GM18511 (cell line): ENCODE measurements around the gene ZNF518B.

Experiments used
- ATAC-seq: cut with Tn5 transposase; IDR thresholded peaks from one replicate; pipeline ENCODE4 v1.9.1; 2021; ENCODE audit warnings: mild to moderate bottlenecking, moderate library complexity; ENCODE audit not compliant: unreplicated experiment

Gene ZNF518B, protein sequence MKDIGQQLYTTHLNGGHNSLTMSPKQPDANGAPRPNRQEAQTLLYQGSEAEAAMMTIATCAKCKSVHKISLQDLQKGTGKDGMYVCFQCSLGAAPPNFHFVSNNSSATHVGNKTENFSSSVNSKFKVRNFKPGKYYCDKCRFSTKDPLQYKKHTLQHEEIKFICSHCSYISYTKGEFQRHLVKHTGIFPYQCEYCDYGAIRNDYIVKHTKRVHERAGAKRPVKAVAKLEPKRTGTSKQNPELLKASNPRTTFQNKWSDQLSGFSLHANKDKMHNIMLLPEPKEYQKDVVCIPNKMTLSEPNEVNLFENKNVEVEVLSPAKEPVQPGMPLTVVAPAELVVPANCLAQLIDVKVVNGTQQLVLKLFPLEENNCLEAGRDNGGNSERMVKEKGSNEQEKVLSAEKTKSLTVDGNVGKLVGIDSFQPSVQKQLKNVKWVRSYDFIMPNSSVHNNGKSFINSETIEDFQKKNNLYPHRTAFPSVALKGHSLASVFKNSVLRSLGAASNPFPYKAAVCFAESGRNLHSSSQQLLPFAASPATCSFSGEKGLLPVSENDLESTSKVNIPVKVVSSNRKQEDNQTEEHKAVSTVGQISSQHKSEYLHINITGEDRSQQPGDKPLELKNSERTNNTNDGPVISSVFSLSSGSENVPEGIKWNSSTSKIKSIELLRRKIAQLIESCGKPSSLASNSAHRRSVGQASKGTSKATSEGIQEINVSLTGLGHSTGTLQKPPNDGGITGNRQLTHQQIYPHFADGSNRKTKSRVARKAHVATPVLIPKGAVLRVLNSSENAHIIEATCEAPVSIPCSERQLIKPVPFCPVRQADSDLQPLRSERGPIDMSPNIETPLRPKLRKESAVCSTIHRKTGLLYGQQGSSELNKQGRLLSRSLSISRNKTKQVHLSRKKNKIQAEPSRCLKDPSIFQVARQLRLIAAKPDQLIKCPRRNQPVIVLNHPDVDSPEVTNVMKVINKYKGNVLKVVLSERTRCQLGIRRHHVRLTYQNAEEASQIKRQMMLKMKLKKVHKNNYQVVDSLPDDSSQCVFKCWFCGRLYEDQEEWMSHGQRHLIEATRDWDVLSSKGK

DNA sequence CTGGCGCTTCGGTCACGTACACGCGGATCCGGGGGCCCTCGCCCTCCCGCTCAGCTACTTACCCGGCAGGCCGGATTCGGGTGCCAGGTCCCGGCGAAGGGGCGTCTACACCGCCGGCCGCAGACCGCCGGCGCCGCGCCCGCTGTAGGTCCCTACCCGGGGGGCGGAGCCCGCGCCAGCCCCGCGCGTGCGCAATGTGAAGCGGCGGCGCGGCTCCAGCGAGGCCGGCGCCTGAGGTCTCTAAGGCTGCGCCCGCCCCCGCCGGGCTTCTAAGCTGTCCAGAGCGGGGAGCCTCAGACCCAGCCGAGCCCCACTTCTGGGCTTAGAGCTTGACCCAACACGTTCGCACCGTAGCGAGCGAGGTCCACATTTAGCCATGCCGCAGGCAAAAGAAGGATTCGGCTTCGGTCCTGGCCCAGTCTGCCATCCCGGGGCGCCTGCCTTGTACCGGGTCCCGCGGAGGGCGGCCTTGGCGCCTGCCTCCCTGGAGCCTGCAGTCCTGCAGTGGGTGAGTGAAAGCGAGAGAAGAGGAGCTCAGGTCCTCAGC lies at the start of gene ZNF518B:
Gene ZNF518B (minus strand): TSS at position 172 of the 547 bp plus-strand sequence. CDS start 11,098 bp downstream, outside the sequence.
- ATAC-seq, result peak; percentile 84

DNA sequence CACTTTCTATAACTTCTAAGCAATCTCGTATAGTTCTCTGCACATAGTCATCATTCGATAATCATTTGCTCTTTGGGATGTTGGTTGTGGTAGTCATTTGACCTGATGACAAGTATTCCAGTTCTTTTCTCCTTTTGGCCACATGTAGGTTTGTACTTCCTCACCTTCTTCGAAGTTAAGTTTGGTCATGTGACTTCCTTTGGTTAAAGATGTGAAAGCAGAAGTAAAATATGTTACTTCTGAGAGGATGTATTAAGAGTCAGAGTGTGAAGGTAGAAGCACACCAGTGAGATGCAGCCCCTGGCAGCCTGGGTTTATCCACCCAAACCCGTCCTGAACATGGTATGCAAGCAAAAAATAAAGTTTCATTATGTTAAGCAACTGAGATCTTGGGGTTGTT lies 48.9 kb upstream of the ZNF518B start:
- ATAC-seq, result no peak

DNA sequence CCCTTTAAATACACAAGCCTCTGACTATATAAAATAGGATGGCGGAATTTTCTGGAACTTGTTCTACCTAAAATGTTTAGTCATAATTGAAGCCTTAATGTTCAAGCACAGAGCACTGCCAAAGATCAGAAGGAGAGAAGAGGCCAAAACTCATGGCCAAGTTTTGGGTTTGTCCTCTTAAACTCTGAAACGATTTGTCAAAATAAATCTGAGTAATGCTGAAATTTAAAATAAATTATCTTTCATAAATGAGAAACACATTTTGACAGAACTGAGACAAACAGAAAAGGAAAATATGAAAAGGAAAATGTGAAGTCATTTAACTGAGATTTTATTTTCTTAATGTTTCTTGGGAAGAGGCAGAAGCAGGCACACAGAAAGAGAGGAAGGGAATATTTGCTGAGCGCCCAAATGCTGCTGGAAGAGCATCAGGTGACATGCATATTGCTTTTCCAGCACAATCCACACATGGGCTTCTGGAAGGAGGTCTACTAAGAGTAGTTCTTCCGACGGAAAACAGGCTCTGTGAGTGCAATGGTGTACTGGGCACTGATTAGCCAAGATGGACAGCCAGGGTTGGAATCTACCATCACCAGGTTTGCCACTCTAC lies 47.4 kb upstream of the ZNF518B start:
- ATAC-seq, result no peak

DNA sequence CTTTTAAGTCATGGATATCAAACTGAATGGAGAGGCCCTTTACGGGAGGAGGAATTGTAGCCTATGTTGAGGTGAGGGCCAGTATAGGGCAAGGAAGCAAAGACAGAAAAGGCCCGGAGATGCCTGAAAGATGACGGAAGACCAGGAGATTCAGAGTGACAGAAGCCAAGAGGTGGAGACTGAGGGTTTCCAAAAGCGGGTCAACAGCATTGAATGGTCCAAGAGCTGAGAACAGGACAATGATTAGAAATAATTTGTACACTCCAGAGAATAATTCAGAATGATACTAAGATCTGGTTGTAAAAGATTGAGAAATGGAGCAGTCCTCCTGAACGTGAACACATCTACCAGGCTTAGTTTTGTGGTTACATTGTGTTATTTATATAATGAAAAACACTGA lies 45.5 kb upstream of the ZNF518B start:
- no peak for ATAC-seq

DNA sequence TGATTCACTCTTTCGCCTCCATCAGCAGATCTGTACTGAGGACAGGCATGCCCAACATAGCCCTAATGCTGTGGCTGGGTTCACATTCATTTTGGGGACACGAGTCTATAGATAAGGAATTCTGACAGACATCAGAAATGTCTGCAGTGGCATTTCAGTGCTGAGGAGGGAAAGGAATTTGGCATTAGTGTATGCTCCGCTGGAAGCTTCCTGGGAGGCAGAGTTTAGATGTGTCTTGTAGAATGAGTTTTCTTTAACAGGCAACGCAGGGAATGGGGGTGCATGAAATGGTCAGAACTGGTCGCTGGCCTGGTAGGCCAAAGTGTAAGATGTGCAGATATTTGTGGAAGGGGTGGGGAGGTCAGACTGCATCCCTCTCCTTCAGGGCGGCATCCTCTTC lies 43.5 kb upstream of the ZNF518B start:
- ATAC-seq, result no peak

DNA sequence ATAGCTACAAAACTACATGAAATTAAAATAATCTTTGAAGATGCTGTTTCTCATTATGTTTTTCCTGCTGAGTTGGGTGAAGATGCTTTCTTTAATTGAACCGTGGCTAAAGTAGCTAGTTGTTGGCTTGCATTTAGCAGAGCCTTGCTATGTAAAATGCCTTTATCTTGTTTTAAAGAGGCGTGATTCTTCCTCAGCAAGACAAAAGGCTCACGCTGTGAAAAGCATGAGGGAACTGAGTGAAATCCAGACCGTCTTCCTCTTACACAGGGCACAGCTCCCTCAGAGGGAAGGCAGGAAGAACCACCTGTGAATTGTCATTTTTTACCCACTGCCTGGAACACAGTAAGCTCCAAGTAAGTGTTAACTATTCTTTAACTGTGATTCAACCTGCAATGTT lies 39.0 kb upstream of the ZNF518B start:
- ATAC-seq, result no peak

DNA sequence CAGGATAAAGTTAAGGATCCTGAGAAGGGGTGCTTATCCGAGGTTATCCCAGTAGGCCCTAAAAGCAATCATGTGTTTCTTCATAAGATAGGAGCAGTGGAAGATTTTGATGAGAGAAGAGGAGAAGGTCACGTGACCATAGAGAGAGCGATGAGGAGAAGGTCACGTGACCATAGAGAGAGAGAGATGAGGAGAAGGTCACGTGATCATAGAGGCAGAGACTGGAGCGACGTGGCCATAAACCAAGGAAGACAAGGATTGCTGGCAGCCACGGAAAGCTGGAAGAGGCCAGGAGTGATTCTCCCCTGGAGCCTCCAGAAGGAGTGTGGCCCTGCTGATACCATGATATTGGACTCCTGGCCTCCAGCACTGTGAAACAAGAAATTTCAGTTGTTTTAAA lies 38.4 kb upstream of the ZNF518B start:
- ATAC-seq, result no peak

DNA sequence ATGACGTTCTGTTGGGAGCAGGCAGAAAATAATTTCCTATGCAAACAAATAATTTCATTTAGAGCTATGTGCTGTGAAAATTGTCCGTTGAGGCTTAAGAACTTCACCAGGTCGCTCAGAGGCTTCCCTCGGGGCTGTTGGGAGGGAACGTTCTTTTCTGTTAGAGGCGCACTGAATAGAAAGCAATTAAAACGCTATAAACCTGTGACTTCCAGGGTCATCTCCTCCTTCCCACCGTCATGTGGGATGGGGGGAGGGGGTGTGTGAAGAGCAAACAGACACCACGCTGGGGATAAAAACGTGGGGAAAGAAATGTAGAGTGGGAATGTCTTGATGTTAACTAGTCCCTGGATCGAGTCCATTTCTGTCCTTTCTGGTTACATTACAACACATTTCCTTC lies 35.2 kb upstream of the ZNF518B start:
- ATAC-seq, result no peak

DNA sequence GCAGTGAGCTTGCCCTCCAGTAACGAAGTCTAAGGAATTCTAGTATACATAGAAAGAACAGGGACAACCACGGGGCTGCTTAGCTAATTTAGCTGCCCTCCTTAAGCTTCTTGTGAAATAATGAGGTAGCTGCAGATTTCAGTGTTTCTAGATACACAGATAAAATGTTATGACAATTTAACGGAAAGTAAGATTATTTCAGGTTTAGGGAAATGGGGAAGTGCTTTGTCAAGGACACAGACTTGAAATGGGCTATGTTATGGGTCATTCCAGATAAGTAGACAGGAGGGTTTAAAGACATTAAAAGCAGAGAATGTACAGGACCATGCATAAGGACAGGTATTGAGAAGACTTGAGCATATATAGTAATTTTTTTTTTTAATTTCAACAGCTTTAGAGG lies 34.2 kb upstream of the ZNF518B start:
- no peak for ATAC-seq

DNA sequence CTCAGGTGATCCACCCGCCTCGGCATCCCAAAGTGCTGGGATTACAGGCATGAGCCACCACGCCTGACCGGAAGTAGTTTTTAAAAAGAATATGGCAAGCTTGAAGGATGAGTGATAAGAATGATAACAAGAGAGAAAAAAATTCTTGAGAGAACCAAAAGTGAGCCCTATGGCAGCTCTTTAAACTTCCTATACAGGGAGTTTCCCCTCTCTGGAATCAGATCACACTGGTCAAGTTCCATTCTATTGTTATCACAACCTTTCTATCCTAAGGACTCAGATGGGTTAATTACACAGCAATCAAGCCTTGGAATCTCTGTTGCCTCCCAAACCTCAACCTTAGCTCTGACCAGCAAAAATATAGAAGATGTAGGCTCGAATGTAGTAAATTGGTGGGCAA lies 33.8 kb upstream of the ZNF518B start:
- no peak for ATAC-seq

DNA sequence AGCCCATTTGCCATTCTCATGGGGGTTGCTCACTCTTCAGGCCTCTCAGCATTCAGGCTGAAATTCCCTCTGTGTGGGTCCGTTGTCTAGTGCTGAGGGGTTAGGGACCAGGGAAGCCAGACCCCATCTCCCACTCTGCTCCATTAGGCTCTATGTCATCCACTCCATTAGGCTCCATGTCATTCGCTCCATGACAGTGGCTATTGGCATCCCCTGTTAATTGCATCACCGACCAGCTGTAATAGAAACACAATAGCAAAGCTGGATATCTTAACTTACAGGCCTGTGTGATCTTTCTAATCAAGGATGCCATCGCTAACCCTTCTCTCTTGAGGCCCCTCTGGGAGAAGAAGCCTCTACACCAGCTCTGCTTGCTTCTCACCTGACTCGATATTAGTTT lies 25.7 kb upstream of the ZNF518B start:
- no peak for ATAC-seq

DNA sequence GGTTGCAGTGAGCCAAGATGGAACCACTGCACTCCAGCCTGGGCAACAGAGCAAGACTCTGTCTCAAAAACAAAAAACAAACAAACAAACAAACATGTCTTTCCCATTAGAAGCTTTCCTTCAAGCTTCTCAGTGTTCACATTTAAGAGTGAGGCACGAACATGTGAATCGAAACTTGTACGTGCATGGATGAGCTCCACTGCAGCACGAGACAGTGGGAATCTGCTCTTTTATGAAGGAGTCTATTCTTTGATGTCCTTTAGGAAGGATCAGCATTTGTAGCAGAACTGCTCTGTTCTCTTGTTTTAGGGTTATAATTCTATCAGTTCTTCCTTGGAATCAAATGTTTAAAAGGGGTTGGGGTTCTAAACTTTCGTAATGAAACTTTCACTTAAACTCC lies 23.4 kb upstream of the ZNF518B start:
- no peak for ATAC-seq

DNA sequence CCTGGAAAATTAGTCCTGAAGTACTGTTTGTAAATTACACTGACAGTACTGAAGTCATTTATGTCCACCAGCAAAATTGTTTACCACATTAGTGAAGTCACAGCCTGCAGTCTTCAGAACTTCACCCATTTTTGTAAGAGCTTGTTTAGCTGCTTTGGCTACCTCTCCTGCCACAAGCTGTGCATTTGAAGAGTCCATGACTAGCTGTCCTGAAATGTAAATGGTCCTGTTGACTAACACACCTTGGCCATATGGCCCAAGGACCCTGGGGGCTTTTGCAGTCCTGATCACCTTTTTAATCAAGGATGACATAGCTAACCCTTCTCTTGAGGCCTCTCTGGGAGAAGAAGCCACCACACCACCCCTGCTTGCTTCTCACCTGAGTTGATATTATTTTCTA lies 21.4 kb upstream of the ZNF518B start:
- ATAC-seq, result no peak

DNA sequence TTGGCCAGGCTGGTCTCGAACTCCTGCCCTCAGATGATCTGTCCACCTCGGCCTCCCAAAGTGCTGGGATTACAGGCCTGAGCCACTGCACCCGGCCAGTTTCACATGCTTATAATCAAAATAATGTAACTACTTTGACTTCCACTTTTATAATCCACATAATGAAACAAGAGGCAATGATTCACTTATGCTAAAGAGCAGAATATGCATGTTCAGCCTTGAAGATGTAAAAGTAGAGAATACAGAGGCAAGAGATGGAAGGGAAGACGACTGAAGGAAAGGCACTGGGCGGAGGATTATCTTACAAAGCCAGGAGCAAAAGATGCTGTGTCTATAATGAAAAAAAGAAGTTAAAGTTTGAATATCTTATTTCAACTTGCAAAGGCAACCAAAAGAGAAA lies 13.3 kb upstream of the ZNF518B start:
- ATAC-seq, result no peak

DNA sequence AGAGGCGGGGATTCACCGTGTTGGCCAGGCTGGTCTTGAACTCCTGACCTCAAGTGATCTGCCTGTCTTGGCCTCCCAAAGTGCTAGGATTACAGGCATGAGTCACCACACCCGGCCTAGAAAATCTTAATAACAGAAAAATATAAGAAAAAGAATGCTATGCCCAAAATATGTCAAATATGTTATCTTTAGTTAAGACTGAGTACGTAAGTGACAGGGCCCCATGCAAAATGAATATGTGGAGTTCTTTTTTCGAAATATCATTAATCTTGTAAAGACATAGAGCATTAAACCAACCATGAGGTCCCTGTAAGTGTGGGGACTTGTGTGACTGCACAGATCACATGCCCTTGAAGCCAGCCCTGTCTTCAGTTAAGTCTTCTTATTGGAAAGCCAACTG lies 8.9 kb upstream of the ZNF518B start:
- no peak for ATAC-seq

DNA sequence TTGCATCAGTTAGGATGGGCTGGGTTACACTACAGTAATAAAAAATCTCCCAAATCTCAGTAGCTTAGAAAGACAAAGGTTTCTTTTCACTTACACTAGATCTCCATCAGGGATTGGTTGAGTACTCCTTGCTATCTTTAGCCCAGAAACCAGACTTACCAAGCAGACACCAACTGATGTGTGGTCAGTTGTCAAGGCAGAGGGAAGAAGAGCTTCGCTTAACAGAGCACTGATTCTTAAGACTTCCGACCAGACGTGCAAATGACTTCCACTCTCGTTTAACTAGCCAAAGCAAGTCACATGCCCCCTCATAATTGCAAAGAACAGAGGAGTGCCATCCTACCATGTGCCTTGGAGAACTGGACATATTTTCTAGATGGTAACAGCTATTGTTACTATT lies 5.7 kb upstream of the ZNF518B start:
- no peak for ATAC-seq

DNA sequence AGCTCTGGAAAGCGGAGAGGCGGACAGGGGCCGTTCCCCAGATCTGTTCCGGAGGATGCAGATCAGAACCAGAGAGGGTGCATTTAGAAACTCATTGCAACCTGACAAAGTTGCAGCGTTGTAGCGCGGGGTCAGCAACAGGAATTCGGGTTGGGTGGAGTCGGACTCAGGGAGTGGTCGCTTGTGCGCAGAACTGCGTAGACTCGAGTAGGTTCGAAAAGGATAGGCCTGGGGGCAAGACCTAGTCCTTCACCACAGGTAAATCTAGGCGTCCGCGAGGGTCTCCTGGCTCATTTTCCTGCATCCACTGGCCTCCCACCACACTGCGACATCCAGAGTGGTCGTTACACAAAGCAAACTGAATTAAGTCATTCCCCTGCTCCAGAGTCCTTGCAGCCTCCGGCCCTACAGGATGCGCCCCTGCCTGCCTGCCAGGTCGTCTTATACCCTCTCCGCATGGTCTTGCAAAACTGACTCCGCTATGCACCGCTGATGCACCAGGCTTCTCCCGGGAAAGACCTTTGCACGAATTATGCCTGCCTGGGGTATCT lies 4.7 kb upstream of the ZNF518B start:
- no peak for ATAC-seq

DNA sequence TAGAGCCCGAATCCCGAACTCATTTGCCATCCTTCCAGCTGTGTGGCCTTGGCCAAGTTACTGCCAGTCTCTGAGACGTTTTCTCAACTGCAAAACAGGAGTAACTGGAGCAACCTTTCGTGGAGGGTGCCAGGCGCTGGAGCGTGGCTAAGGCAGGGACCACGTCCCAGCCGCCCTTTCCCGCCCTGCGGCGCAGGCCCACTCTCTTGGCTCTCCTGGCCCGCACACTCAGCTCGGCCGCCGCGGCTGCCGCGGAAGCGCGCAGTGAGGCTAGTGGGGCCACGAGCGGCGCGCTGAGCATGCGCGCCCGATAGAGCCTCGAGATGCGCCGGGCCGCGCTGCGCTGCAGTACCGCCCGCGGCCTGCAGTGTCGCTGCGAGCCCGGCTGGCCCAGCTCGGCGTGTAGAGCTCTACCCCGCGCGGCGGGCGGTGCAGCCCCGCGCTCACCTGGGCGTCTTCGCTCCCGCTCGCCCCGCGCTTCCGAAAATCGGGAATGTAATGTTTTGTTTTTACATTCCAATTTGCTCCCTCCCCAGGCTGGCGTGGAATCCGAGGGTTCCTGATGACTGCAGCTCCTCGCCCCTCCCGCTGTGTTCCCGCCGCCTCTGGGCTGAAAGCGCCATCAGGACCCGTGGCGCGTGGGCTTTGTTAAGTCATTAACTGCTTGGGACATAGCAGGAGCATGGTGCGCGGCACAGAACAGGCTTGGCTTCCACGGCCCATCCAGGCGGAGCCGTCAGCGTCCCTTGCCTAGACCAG lies 4.0 kb upstream of the ZNF518B start:
- ATAC-seq, result peak; percentile 69

DNA sequence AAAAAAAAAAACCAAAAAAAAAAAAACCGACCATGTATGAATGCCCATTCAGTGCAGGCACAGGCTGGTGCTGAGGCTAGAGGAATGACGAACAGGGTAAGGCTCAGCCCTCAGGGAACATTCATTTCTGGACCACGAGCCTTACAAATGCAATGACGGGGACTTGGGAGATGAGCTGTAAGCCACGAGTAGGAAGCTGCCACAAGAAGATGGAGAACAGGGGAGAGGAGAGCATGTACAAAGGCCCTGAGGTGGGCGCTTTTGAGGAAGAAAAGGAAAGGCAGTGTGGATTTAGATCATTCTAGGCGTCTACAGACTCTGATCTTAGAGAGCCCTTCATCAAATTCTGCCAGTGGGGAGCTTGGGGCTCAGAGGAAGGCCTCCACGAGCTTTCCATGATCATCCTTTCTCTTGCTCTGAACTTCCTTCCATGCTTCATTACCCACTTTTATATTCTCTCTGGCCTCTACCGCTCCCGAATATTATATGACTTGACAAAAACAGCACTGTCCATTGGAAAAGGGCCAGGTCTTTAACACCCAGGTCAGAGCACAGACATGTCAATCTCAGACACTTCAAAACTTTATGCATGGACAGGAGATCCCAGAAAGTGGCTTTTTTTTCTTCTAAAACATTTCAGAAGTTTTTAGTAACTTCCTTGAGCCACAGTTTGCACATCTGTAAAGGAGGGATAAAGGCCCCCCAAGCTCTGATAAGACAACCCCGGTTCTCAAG lies 3.3 kb upstream of the ZNF518B start:
- no peak for ATAC-seq
